Astrocyte (in vitro differentiated cells and primary cell): ENCODE data around the gene COPS9.

Experiments used
- CTCF ChIP-seq: IDR thresholded peaks from 2 replicates; pipeline ENCODE4 v1.5.1; 2011; ENCODE audit warnings: low read depth, mild to moderate bottlenecking, inconsistent platforms, low read length, moderate library complexity; ENCODE audit not compliant: insufficient read depth
- EZH2 ChIP-seq: IDR thresholded peaks from 2 replicates; pipeline ENCODE4 v1.6.1; 2012; ENCODE audit warnings: mild to moderate bottlenecking, low read length, inconsistent platforms; ENCODE audit not compliant: insufficient read depth

- TF ChIP-seq EZH2 (no peak), CTCF (no peak)
These were observed 30.1 kb downstream of the COPS9 start for GRCh38 chr2:240105982-240106381.
